ENCODE results near the gene SMIM41.
A peak's percentile ranks its signal among the peaks of the same experiment; 100 is the strongest.

SMIM41 gene

DNA sequence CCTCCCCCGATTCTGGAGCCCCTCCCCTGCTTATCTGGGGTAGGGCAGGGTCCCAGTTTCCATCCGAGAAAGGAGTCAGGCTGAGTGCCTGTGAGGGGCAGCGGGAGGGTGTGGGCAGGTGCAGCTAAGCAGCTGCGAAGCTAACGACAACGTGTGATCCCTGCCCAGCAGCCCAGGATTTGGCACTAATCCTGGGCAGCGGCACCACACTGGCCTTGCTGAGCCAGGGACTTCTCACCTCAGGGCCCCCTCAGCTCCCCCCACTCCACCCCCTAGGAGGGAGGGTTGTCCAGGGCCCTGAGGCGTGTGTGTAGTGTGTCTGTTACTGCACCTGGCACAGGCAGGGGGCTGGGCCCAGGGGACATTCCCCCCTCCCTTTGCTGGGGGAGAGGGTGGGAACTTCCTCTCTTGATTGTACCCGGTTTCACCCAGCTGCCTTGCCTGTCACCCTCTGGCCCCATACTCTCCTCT, 1.8 kb downstream of the SMIM41 start:
- H3K27ac ChIP-seq: no peak overlapping the region
- ChIA-PET CTCF (interaction anchor here (0.6 to 6.9 kb wide), 6 partner anchors 10 to 237 kb away, joined by 3 to 56 read pairs (median 6); partner anchors contain the start of gene ATG101), POLR2A (ENCODE audit: low non-redundant PET) (no interaction called here)
- TF ChIP-seq, protein P1, sequence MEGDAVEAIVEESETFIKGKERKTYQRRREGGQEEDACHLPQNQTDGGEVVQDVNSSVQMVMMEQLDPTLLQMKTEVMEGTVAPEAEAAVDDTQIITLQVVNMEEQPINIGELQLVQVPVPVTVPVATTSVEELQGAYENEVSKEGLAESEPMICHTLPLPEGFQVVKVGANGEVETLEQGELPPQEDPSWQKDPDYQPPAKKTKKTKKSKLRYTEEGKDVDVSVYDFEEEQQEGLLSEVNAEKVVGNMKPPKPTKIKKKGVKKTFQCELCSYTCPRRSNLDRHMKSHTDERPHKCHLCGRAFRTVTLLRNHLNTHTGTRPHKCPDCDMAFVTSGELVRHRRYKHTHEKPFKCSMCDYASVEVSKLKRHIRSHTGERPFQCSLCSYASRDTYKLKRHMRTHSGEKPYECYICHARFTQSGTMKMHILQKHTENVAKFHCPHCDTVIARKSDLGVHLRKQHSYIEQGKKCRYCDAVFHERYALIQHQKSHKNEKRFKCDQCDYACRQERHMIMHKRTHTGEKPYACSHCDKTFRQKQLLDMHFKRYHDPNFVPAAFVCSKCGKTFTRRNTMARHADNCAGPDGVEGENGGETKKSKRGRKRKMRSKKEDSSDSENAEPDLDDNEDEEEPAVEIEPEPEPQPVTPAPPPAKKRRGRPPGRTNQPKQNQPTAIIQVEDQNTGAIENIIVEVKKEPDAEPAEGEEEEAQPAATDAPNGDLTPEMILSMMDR (conservative IDR thresholded peaks at IDR 0.05; ENCODE audit: low read depth): no peak
- no peak for DNase-seq (ENCODE audit: low spot score)

DNA sequence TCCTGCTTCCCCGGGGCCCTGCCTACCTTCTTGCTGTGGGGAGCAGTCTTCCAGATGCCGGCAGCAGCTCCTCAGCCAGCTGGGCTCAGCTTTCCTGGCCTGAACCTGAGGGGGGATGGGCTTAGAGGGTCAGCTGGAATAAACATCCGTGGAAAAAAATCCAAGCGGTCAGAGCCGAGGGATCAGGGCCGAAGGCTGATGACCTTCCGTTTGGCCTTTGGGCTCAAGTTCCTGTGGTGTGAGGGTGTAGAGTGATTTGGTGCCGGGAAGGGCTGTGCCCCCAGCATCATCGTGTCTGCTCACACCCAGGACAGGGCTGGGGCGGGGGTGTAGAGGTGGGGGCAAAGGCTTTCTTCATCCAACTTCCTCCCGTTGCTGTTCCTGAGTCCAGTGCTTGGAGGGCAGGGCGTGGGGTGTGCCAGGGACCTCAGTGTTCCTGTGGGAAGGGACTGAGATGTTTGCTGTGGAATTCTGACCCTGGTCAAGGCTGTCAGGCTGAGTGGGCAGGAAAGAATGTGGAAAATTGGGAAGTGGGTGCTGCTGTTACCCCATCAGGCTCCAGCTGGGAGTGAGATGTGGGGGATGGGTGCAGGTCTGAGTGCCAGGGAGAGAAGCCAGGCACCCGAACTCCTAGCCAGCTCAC, 2.6 kb downstream of the SMIM41 start:
- CTCF ChIA-PET: interaction anchor here (0.6 to 6.9 kb wide), 10 partner anchors 11 to 97 kb away, joined by 3 to 56 read pairs (median 7); partner anchors contain the start of gene ATG101
- TF ChIP-seq, protein P1 (conservative IDR thresholded peaks at IDR 0.05; ENCODE audit: low read depth): no peak
- no peak overlapping the region; the same call in 1 of the 2 replicates for H3K27ac ChIP-seq
- POLR2A ChIA-PET (ENCODE audit: low non-redundant PET): no interaction called here
- DNase-seq (ENCODE audit: low spot score): no peak

GRCh38 chr12:52082669-52082987, 3.1 kb downstream of the SMIM41 start:
- CTCF ChIA-PET: interaction anchor here (0.6 to 6.9 kb wide), 15 partner anchors 9 to 601 kb away, joined by 3 to 56 read pairs (median 5); partner anchors contain the start of gene ATG101
- TF ChIP-seq, protein P1 (conservative IDR thresholded peaks at IDR 0.05; ENCODE audit: low read depth): no peak
- no peak overlapping the region; the same call in 1 of the 2 replicates for H3K27ac ChIP-seq
- DNase-seq (ENCODE audit: low spot score): no peak
- POLR2A ChIA-PET (ENCODE audit: low non-redundant PET): no interaction called here

GRCh38 chr12:52082988-52083637, 3.6 kb downstream of the SMIM41 start:
- TF ChIP-seq, protein P1 (conservative IDR thresholded peaks at IDR 0.05; ENCODE audit: low read depth): peak; percentile 98
- CTCF ChIA-PET: interaction anchor here (0.6 to 6.9 kb wide), 14 partner anchors 8 to 601 kb away, joined by 3 to 56 read pairs (median 5); partner anchors contain the start of gene ATG101
- no peak overlapping the region; the same call in 1 of the 2 replicates for H3K27ac ChIP-seq
- POLR2A ChIA-PET (ENCODE audit: low non-redundant PET): no interaction called here
- peak; percentile 69 for DNase-seq (ENCODE audit: low spot score)

DNA sequence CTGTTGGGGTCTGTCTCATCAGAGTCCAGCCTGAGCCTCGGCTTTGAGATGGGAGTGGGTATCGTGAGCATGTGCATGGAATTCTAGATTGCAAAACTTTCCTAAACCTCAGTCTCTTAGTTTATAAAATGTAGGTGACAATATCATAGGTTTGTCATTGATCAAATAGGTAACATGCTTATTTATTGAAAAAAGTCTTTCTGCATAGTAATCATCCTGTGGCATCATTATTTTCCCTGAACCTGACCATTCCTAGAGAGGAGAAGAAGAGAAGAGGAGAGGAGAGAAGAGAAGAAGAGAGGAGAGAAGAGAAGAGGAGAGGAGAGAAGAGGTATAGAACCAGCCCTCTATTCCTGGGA, 4.1 kb downstream of the SMIM41 start:
- ChIA-PET POLR2A (ENCODE audit: low non-redundant PET) (no interaction called here), CTCF (interaction anchor here (0.6 to 6.9 kb wide), 6 partner anchors 13 to 73 kb away, joined by 3 to 56 read pairs (median 9); partner anchors contain the start of gene ATG101)
- TF ChIP-seq, protein P1 (conservative IDR thresholded peaks at IDR 0.05; ENCODE audit: low read depth): no peak; the same call in none of the 2 replicates
- no peak overlapping the region for H3K27ac ChIP-seq
- no peak for DNase-seq (ENCODE audit: low spot score)

DNA sequence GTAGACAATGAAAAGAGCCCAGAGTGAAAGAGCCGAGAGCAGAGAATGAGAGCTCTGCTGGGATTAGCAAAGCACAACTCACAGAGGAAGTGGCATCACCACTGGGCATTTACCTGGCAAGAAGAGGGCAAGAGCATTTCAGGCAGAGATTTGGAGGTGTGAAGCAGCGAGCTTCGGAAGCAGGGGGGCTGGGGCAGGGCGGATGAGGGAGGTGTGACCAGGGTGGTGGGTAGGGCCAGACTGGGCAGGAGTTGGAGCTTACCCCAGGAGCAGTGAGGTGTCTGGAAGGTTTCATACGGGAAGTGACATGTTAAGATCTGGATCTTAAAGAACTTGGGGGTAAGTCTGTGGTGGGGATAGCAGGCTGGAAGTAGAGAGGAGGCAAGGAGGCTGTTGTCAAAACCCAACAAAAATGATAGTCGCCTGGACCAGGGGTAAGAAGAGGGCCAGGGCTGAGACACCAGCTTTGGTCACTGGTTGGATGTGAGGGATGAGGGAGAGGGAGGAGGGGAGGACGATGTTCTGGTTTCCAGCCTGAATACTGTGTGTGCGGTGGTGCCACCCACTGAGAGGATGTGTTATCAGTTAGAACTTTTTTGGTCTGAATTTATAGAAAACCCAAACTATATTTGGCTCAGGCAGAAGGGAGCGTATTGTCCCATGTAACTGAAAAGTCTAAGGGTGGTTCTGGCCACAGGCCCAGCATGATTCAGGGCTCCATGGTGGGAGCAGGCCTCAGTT, 5.2 kb downstream of the SMIM41 start:
- ChIA-PET CTCF (interaction anchor here (0.6 to 5.6 kb wide), 5 partner anchors 28 to 196 kb away, joined by 3 to 32 read pairs (median 4); no protein-coding TSS in a partner anchor), POLR2A (ENCODE audit: low non-redundant PET) (no interaction called here)
- no peak overlapping the region for H3K27ac ChIP-seq
- TF ChIP-seq, protein P1 (conservative IDR thresholded peaks at IDR 0.05; ENCODE audit: low read depth): no peak
- DNase-seq (ENCODE audit: low spot score): no peak

Data from RWPE1 (cell line).